Stimulated activated naive CD8-positive, alpha-beta T cell treated with anti-CD3 and anti-CD28 coated beads, Interleukin-15, Interleukin-2, amounts not matched to agents 100 ng/mL and 50 ng/mL, for 24 hours (primary cell): ENCODE results near the gene SLC25A40.
"Not testable (repeated sequence)": the region's sequence is repeated elsewhere in the genome, so short reads cannot be mapped to it uniquely, and the experiment has no call there.

Experiments used
- H3K27ac Mint-ChIP-seq: one replicate; pipeline ENCODE4 v1.8.0; 2021; ENCODE audit warnings: mild to moderate bottlenecking, mixed read lengths
- H3K27me3 Mint-ChIP-seq: one replicate; pipeline ENCODE4 v1.8.0; 2021; ENCODE audit warnings: mixed read lengths
- H3K36me3 Mint-ChIP-seq: one replicate; pipeline ENCODE4 v1.8.0; 2021; ENCODE audit warnings: low read depth, mixed read lengths
- H3K4me1 Mint-ChIP-seq: one replicate; pipeline ENCODE4 v1.8.0; 2021; ENCODE audit warnings: low read depth, mixed read lengths
- H3K4me3 Mint-ChIP-seq: one replicate; pipeline ENCODE4 v1.8.0; 2021; ENCODE audit warnings: mild to moderate bottlenecking, mixed read lengths
- H3K9me3 Mint-ChIP-seq: one replicate; pipeline ENCODE4 v1.8.0; 2021; ENCODE audit warnings: mixed read lengths

SLC25A40 gene

GRCh38 chr7:87833130-87833529, 43.0 kb downstream of the SLC25A40 start:
- no peaks in the 10 kb centered on the region for H3K4me1 Mint-ChIP-seq

GRCh38 chr7:87831097-87831496, 45.1 kb downstream of the SLC25A40 start:
- no peaks in the 10 kb centered on the region for H3K27me3 Mint-ChIP-seq
- H3K27ac Mint-ChIP-seq, result no peak overlapping the region
- peaks cover 22% of the 10 kb centered on the region for H3K36me3 Mint-ChIP-seq

More at GRCh38 chr7:87833130-87833529, 43.0 kb downstream of the SLC25A40 start:
- no peaks in the 10 kb centered on the region for H3K9me3 Mint-ChIP-seq
- no peaks in the 10 kb centered on the region for H3K27me3 Mint-ChIP-seq
- H3K4me3 Mint-ChIP-seq, result no peak overlapping the region
- H3K27ac Mint-ChIP-seq, result no peak overlapping the region
- peaks cover 19% of the 10 kb centered on the region for H3K36me3 Mint-ChIP-seq

GRCh38 chr7:87828383-87828782, 47.8 kb downstream of the SLC25A40 start:
- H3K27ac Mint-ChIP-seq, H3K27me3 Mint-ChIP-seq, H3K4me3 Mint-ChIP-seq, H3K4me1 Mint-ChIP-seq: not testable (repeated sequence)
- Mint-ChIP-seq H3K36me3 (peaks cover 16% of the 10 kb centered on the region), H3K9me3 (peaks cover 23% of the 10 kb centered on the region)

More at GRCh38 chr7:87831097-87831496, 45.1 kb downstream of the SLC25A40 start:
- Mint-ChIP-seq H3K4me3 (no peak overlapping the region), H3K9me3 (peaks cover 8% of the 10 kb centered on the region), H3K4me1 (no peaks in the 10 kb centered on the region)

- H3K9me3 Mint-ChIP-seq, result peaks cover 23% of the 10 kb centered on the region
- H3K27me3 Mint-ChIP-seq, H3K27ac Mint-ChIP-seq, H3K4me3 Mint-ChIP-seq, H3K4me1 Mint-ChIP-seq, H3K36me3 Mint-ChIP-seq: not testable (repeated sequence)
Observed at GRCh38 chr7:87825369-87825768, 50.8 kb downstream of the SLC25A40 start.

DNA sequence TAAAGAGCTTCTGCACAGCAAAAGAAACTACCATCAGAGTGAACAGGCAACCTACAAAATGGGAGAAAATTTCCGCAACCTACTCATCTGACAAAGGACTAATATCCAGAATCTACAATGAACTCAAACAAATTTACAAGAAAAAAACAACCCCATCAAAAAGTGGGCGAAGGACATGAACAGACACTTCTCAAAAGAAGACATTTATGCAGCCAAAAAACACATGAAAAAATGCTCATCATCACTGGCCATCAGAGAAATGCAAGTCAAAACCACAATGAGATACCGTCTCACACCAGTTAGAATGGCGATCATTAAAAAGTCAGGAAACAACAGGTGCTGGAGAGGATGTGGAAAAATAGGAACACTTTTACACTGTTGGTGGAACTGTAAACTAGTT, 54.1 kb downstream of the SLC25A40 start:
- not testable (repeated sequence) for H3K36me3 Mint-ChIP-seq, H3K4me3 Mint-ChIP-seq, H3K27ac Mint-ChIP-seq, H3K27me3 Mint-ChIP-seq, H3K4me1 Mint-ChIP-seq
- H3K9me3 Mint-ChIP-seq, result peaks cover 23% of the 10 kb centered on the region

- Mint-ChIP-seq H3K9me3 (no peaks in the 10 kb centered on the region), H3K4me3 (no peak overlapping the region), H3K27me3 (no peaks in the 10 kb centered on the region), H3K4me1 (peaks cover 4% of the 10 kb centered on the region), H3K36me3 (no peaks in the 10 kb centered on the region), H3K27ac (no peak overlapping the region)
Observed at GRCh38 chr7:87818336-87818735, 57.8 kb downstream of the SLC25A40 start.

DNA sequence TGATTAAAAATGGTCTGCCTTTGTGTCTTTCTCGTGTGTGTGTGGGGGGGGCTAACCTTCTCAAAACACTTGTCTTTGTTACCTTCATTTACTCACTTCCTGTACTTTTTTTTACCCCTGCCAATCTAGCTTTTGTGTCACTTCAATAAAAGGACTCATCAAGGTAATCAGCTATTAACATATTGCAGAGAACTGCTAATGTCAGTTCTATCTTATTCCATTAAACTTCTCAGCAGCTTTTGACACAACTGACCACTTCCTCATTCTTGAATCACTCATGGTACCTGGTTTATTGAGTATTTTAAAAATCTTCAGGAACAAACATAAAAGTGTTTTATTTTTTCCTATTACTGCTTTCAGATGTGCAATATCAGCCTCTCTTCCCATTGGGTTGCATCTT, 59.8 kb downstream of the SLC25A40 start:
- Mint-ChIP-seq H3K4me3 (no peak overlapping the region), H3K9me3 (no peaks in the 10 kb centered on the region), H3K27ac (no peak overlapping the region), H3K27me3 (no peaks in the 10 kb centered on the region), H3K4me1 (peaks cover 4% of the 10 kb centered on the region), H3K36me3 (no peaks in the 10 kb centered on the region)

- H3K27me3 Mint-ChIP-seq, result no peaks in the 10 kb centered on the region
- no peaks in the 10 kb centered on the region for H3K9me3 Mint-ChIP-seq
- no peak overlapping the region for H3K27ac Mint-ChIP-seq
- H3K4me3 Mint-ChIP-seq, result no peak overlapping the region
- H3K4me1 Mint-ChIP-seq, result no peaks in the 10 kb centered on the region
- H3K36me3 Mint-ChIP-seq, result no peaks in the 10 kb centered on the region
Observed at GRCh38 chr7:87810726-87811125, 65.4 kb downstream of the SLC25A40 start.

GRCh38 chr7:87810130-87810529, 66.0 kb downstream of the SLC25A40 start:
- no peak overlapping the region for H3K27ac Mint-ChIP-seq
- H3K27me3 Mint-ChIP-seq, result no peaks in the 10 kb centered on the region
- H3K9me3 Mint-ChIP-seq, result no peaks in the 10 kb centered on the region
- H3K4me1 Mint-ChIP-seq, result no peaks in the 10 kb centered on the region
- no peaks in the 10 kb centered on the region for H3K36me3 Mint-ChIP-seq
- H3K4me3 Mint-ChIP-seq, result no peak overlapping the region

- Mint-ChIP-seq H3K9me3 (no peaks in the 10 kb centered on the region), H3K4me3 (no peak overlapping the region), H3K27me3 (no peaks in the 10 kb centered on the region), H3K36me3 (no peaks in the 10 kb centered on the region), H3K4me1 (no peaks in the 10 kb centered on the region), H3K27ac (no peak overlapping the region)
Observed at GRCh38 chr7:87806150-87806549, 70.0 kb downstream of the SLC25A40 start.

- no peak overlapping the region for H3K4me3 Mint-ChIP-seq
- H3K36me3 Mint-ChIP-seq, result no peaks in the 10 kb centered on the region
- H3K4me1 Mint-ChIP-seq, result no peaks in the 10 kb centered on the region
- H3K27me3 Mint-ChIP-seq, result no peaks in the 10 kb centered on the region
- H3K9me3 Mint-ChIP-seq, result no peaks in the 10 kb centered on the region
- H3K27ac Mint-ChIP-seq, result no peak overlapping the region
Observed at GRCh38 chr7:87797798-87798403, 78.3 kb downstream of the SLC25A40 start.

- Mint-ChIP-seq H3K4me3 (no peak overlapping the region), H3K9me3 (no peaks in the 10 kb centered on the region), H3K27me3 (no peaks in the 10 kb centered on the region)
Observed at GRCh38 chr7:87797395-87797794, 78.8 kb downstream of the SLC25A40 start.

DNA sequence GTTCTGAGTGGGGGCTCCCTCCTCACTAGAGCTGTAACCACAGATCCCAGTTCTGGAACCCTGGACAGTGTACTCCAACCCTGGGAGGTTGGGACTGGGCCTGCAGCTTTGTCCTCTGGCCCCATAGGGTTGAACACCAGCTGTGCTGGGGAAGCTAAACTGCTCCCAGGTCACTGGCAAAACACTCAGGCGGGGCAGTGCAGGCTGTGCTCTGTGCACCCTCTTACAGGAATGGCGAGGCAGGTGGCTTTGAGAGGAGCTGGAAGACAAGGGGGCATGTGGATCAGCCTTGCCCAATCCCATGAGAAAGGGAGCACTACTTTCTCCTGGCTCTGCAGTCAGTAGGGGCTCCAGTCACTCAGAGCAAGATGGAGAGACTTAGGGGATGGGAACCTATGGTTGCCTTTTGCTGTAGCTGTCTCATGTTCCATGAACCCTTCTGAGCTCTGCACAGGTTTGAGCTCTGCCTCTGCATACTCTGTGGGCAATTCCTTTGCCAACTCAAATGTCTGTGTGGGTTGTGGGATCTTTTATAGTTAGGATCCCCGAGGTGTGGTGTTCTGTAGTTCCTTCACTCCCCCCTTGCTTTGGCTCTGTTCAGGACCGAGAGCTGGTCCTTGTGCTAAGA, 90.7 kb downstream of the SLC25A40 start:
- Mint-ChIP-seq H3K36me3 (no peaks in the 10 kb centered on the region), H3K4me1 (no peaks in the 10 kb centered on the region), H3K27me3 (peaks cover 8% of the 10 kb centered on the region), H3K4me3 (no peak overlapping the region), H3K27ac (no peak overlapping the region), H3K9me3 (no peaks in the 10 kb centered on the region)

More at GRCh38 chr7:87797395-87797794, 78.8 kb downstream of the SLC25A40 start:
- no peaks in the 10 kb centered on the region for H3K36me3 Mint-ChIP-seq
- no peak overlapping the region for H3K27ac Mint-ChIP-seq
- H3K4me1 Mint-ChIP-seq, result no peaks in the 10 kb centered on the region

- H3K27me3 Mint-ChIP-seq, result peaks cover 4% of the 10 kb centered on the region
- no peaks in the 10 kb centered on the region for H3K36me3 Mint-ChIP-seq
- no peaks in the 10 kb centered on the region for H3K4me1 Mint-ChIP-seq
- no peak overlapping the region for H3K4me3 Mint-ChIP-seq
- no peaks in the 10 kb centered on the region for H3K9me3 Mint-ChIP-seq
- H3K27ac Mint-ChIP-seq, result no peak overlapping the region
Observed at GRCh38 chr7:87784424-87784823, 91.7 kb downstream of the SLC25A40 start.
